GM12878 (cell line): Measurements from ENCODE around the gene OTUD5. TPM values are rescaled to one million over a fixed set of nuclear protein-coding genes. Genes with fewer than 3 reads are reported as not detected.

Experiments
- ATAC-seq: fragments of 200-7000 bp; cut with Tn5 transposase; 3 replicates; pipeline ENCODE4 v1.9.1; 2020; ENCODE audit warnings: mild to moderate bottlenecking, moderate library complexity
- BruUV-seq: library from RNA; stranded (reverse); fragments of 400-500 nt; replicated peaks from 2 replicates; lab custom pipeline; 2021; lab: Mats Ljungman, UMichigan
- CTCF ChIA-PET: fragments of 300-600 bp; sonication (Branson Sonifier 250); formaldehyde crosslinking; extraction: SDS; loops from one replicate; lab custom pipeline; 2021; ENCODE audit warnings: inconsistent platforms; lab: Yijun Ruan, JAX
- POLR2A ChIA-PET: fragments of 350-600 bp; formaldehyde crosslinking; extraction: SDS; loops from one replicate; lab custom pipeline; 2021; ENCODE audit warnings: inconsistent platforms; lab: Charles Lee
- RAD21 ChIA-PET: fragments of 300-600 bp; sonication (Branson Sonifier 250); formaldehyde crosslinking; loops from one replicate; lab custom pipeline; 2023; ENCODE audit warnings: antibody characterized with exemption; ENCODE audit not compliant: unreplicated experiment; lab: Charles Lee
- SMC1A ChIA-PET: fragments of 300-600 bp; sonication (Branson Sonifier 250); formaldehyde crosslinking; loops from one replicate; lab custom pipeline; 2023; ENCODE audit not compliant: unreplicated experiment, uncharacterized antibody; lab: Charles Lee
- DNase-seq: peaks from one replicate; pipeline ENCODE4 v3.0.0-alpha.2; 2011; ENCODE audit warnings: low read depth, low spot score
- FAIRE-seq: peaks from 3 replicates; lab custom pipeline; 2011; peaks lifted over from hg19 to GRCh38; lab: Jason Lieb, UNC
- H2AFZ ChIP-seq: 2 replicates; pipeline ENCODE4 v1.6.0; 2011; ENCODE audit warnings: low read depth, low read length, control low read depth; ENCODE audit not compliant: control insufficient read depth
- H3K27ac ChIP-seq: 2 replicates; pipeline ENCODE4 v1.5.1; 2011; ENCODE audit warnings: control low read depth; ENCODE audit not compliant: control insufficient read depth, insufficient read depth
- H3K27me3 ChIP-seq, 2 experiments: replicated peaks in 1 of 2; 2 replicates each; pipeline versions ENCODE4 v1.6.0 to v1.6.1; 2011; ENCODE audit warnings: low read length in 1 of 2; ENCODE audit not compliant: control insufficient read depth in 2 of 2, insufficient read depth in 2 of 2
- H3K36me3 ChIP-seq, 2 experiments: 2 replicates each; pipeline ENCODE4 v1.5.1; 2011; ENCODE audit warnings: low read length in 1 of 2; ENCODE audit not compliant: control insufficient read depth in 2 of 2, insufficient read depth in 2 of 2
- H3K4me1 ChIP-seq: 2 replicates; pipeline ENCODE4 v1.6.1; 2011; ENCODE audit warnings: mild to moderate bottlenecking, low read length, moderate library complexity, mixed read lengths; ENCODE audit not compliant: control insufficient read depth, insufficient read depth
- H3K4me2 ChIP-seq: 2 replicates; pipeline ENCODE4 v1.6.0; 2011; ENCODE audit warnings: control low read depth; ENCODE audit not compliant: control insufficient read depth, insufficient read depth
- H3K4me3 ChIP-seq: fragments of 200-600 bp; sonication (generic); 2 replicates; pipeline ENCODE4 v1.5.1; 2016
- H3K79me2 ChIP-seq: 2 replicates; pipeline ENCODE4 v1.6.0; 2011; ENCODE audit warnings: low read length; ENCODE audit not compliant: control insufficient read depth, insufficient read depth
- H3K9ac ChIP-seq: 2 replicates; pipeline ENCODE4 v1.8.0; 2011; ENCODE audit warnings: low read length, control low read depth, mixed read lengths; ENCODE audit not compliant: control insufficient read depth, insufficient read depth
- H3K9me3 ChIP-seq: replicated peaks from 3 replicates; pipeline ENCODE4 v1.5.1; 2011; ENCODE audit warnings: mild to moderate bottlenecking, low read length; ENCODE audit not compliant: control insufficient read depth, insufficient read depth
- H4K20me1 ChIP-seq: 2 replicates; pipeline ENCODE4 v1.6.0; 2011; ENCODE audit not compliant: control insufficient read depth, insufficient read depth
- ATF3 ChIP-seq: IDR thresholded peaks from 2 replicates; pipeline ENCODE4 v1.6.1; 2011; ENCODE audit warnings: low read depth, mild to moderate bottlenecking, low read length, moderate library complexity, borderline replicate concordance; ENCODE audit errors: extremely low read depth
- CREM ChIP-seq: IDR thresholded peaks from 2 replicates; pipeline ENCODE4 v1.6.1; 2014; ENCODE audit warnings: antibody characterized with exemption, low read depth
- EED ChIP-seq: sonication (generic); IDR thresholded peaks from 2 replicates; pipeline ENCODE4 v1.6.1; 2016; ENCODE audit warnings: antibody characterized with exemption, low read depth
- EGR1 ChIP-seq, 2 experiments: IDR thresholded peaks; 1 replicate in 1 of 2; 2 replicates in 1 of 2; pipeline ENCODE4 v1.6.1; 2011 to 2012; ENCODE audit warnings: low read depth in 2 of 2, low read length in 2 of 2, borderline replicate concordance in 1 of 2, mild to moderate bottlenecking in 1 of 2, moderate library complexity in 1 of 2
- ELK1 ChIP-seq: IDR thresholded peaks from 2 replicates; pipeline ENCODE4 v1.6.1; 2012; ENCODE audit warnings: low read depth, low read length, improper control_type of control experiment
- FOS ChIP-seq: IDR thresholded peaks from 3 replicates; pipeline ENCODE4 v1.6.1; 2011; ENCODE audit warnings: borderline replicate concordance; ENCODE audit not compliant: insufficient read length; ENCODE audit errors: extremely low read depth
- IRF3 ChIP-seq: fragments of 450-650 bp; IDR thresholded peaks from 2 replicates; pipeline ENCODE4 v1.6.1; 2014; ENCODE audit warnings: mild to moderate bottlenecking
- KLF5 ChIP-seq: fragments of 450-650 bp; IDR thresholded peaks from 2 replicates; pipeline ENCODE4 v1.6.1; 2014; ENCODE audit warnings: mild to moderate bottlenecking; ENCODE audit not compliant: partially characterized antibody
- MTA2 ChIP-seq: fragments of 450-650 bp; IDR thresholded peaks from 2 replicates; pipeline ENCODE4 v1.6.1; 2016; ENCODE audit warnings: low read depth, mild to moderate bottlenecking, moderate library complexity
- POLR2AphosphoS2 ChIP-seq: IDR thresholded peaks from 2 replicates; pipeline ENCODE4 v1.6.1; 2011; ENCODE audit warnings: low read depth, mild to moderate bottlenecking, low read length, improper control_type of control experiment, moderate library complexity
- POU2F2 ChIP-seq: IDR thresholded peaks from 3 replicates; pipeline ENCODE4 v1.6.1; 2011; ENCODE audit warnings: low read depth, mild to moderate bottlenecking, low read length, borderline replicate concordance
- RCOR1 ChIP-seq: conservative IDR thresholded peaks from 2 replicates; pipeline ENCODE4 v1.6.1; 2012; ENCODE audit warnings: low read depth, low read length, improper control_type of control experiment
- RUNX3 ChIP-seq: IDR thresholded peaks from 2 replicates; pipeline ENCODE4 v1.6.1; 2012; ENCODE audit warnings: low read length, inconsistent platforms
- SP1 ChIP-seq: IDR thresholded peaks from one replicate; pipeline ENCODE4 v1.6.1; 2011; ENCODE audit warnings: low read depth, low read length
- SUPT20H ChIP-seq: IDR thresholded peaks from 2 replicates; pipeline ENCODE4 v1.6.1; 2011; ENCODE audit warnings: low read depth, mild to moderate bottlenecking, low read length, moderate library complexity, borderline replicate concordance; ENCODE audit not compliant: control insufficient read depth
- TARDBP ChIP-seq: IDR thresholded peaks from 2 replicates; pipeline ENCODE4 v1.6.1; 2016; ENCODE audit warnings: borderline replicate concordance
- YY1 ChIP-seq: IDR thresholded peaks from 2 replicates; pipeline ENCODE4 v1.6.1; 2011; ENCODE audit warnings: low read depth, mild to moderate bottlenecking, low read length
- ZBTB40 ChIP-seq: fragments of 450-650 bp; IDR thresholded peaks from 2 replicates; pipeline ENCODE4 v1.6.1; 2016; ENCODE audit warnings: mild to moderate bottlenecking, moderate library complexity, borderline replicate concordance
- ZNF622 ChIP-seq: fragments of 450-650 bp; IDR thresholded peaks from 2 replicates; pipeline ENCODE4 v1.6.1; 2017; ENCODE audit warnings: mild to moderate bottlenecking, inconsistent platforms
- WGBS: methylation state at CpG from one replicate; pipeline ENCODE4 v1.1.6; 2016; ENCODE audit warnings: low lambda C conversion rate; ENCODE audit not compliant: insufficient replicate concordance, insufficient coverage; ENCODE audit errors: missing lambda C conversion rate; 5-methylcytosine and 5-hydroxymethylcytosine counted together
- in situ Hi-C: fragments of 300-500 bp; cut with MboI; formaldehyde crosslinking; loops from 9 replicates; pipeline ENCODE4 v1.14.3; 2018; ENCODE audit warnings: mixed read lengths
- intact Hi-C: fragments of 100-400 bp; cut with micrococcal nuclease; formaldehyde crosslinking; loops from one replicate; pipeline ENCODE4 v1.14.2; 2022; ENCODE audit not compliant: unreplicated experiment
- polyA plus RNA-seq, 11 experiments: library from polyadenylated mRNA; depleted of rRNA in 4 of 11; unstranded in 6 of 11; stranded (reverse) in 5 of 11; fragments of >200 nt; fragmentation: Nextera tagmentation in 4 of 11; fragmentation: Illumina TruSeq in 1 of 11; extraction: Ambion mirVana in 4 of 11; extraction: Trizol in 1 of 11; gene quantifications; 1 replicate in 1 of 11; 2 replicates in 10 of 11; pipeline versions ENCODE4 v1.2.1 to v1.2.3, GENCODE V29; 2011 to 2016; ENCODE audit warnings: inconsistent platforms in 2 of 11, missing spikeins in 2 of 11, low read depth in 1 of 11
- total RNA-seq, 4 experiments: library from RNA; depleted of rRNA in 3 of 4; stranded (reverse); fragments of >200 nt in 3 of 4; fragmentation: Illumina TruSeq in 1 of 4; extraction: Trizol in 1 of 4; gene quantifications; 2 replicates each; pipeline versions ENCODE4 v1.2.1 to v1.2.3, GENCODE V29; 2013 to 2021

Gene OTUD5
- total and polyA plus RNA-seq, 10 of the 15 experiments (the other 5 are each of a cell fraction or from before 2014, with no cell fraction given): 2.0 to 50.3 (median 22.7) TPM

- ChIA-PET POLR2A (interaction anchor here (0.6 kb wide), 1 partner anchor 78 kb away, joined by 3 read pairs; no protein-coding TSS in a partner anchor), SMC1A (no interaction called here), RAD21 (no interaction called here), CTCF (no interaction called here)
- Histone ChIP-seq H3K79me2 (no peaks in the 10 kb centered on the region), H2AFZ (no peak overlapping the region), H3K9me3 (no peaks in the 10 kb centered on the region; the same call in 2 of the 3 replicates), H3K27ac (no peak overlapping the region), H3K9ac (no peak overlapping the region), H3K4me3 (no peak overlapping the region), H3K4me2 (no peak overlapping the region), H3K36me3 (no peaks in the 10 kb centered on the region), H4K20me1 (no peaks in the 10 kb centered on the region), H3K27me3 (no peaks in the 10 kb centered on the region), H3K4me1 (peaks cover 5% of the 10 kb centered on the region)
- in situ Hi-C loops (loop anchor here (5.0 kb wide), 1 partner anchor 76 kb away; the partner anchor contains the start of gene TFE3), intact Hi-C loops (no loop called here)
- FAIRE-seq: no peak
- ATAC-seq: no peak
- no peak for TF ChIP-seq EGR1 (IDR thresholded peaks at IDR 0.05; ENCODE audit: borderline replicate concordance in 1 of 2, low read depth in 2 of 2, low read length in 2 of 2)
- no peak for TF ChIP-seq FOS
- TF ChIP-seq ZBTB40: no peak
- no peak for TF ChIP-seq CREM
- TF ChIP-seq YY1: no peak
- TF ChIP-seq IRF3: no peak
- no peak for TF ChIP-seq ZNF622
- no peak for TF ChIP-seq RCOR1
- TF ChIP-seq EED: no peak
- no peak for TF ChIP-seq POLR2AphosphoS2
- no peak for TF ChIP-seq TARDBP
- no peak for TF ChIP-seq RUNX3
- TF ChIP-seq SP1: no peak
- no peak for TF ChIP-seq SUPT20H
- TF ChIP-seq ATF3: no peak
- no peak for TF ChIP-seq POU2F2
- TF ChIP-seq MTA2: no peak
- TF ChIP-seq KLF5: no peak
- no peak for TF ChIP-seq ELK1
- no TSS peak for BruUV-seq
- 81% methylated on average over 14 of the region's 14 CpGs for WGBS
- DNase-seq: no peak
Observed at GRCh38 chrX:48965959-48966358, 8.6 kb upstream of the OTUD5 start.
